Spinal cord (tissue), 4 donors: Measurements from ENCODE around the gene JMJD8. TPM values are rescaled to one million over a fixed set of nuclear protein-coding genes. Genes with fewer than 3 reads are reported as not detected.

ENCODE experiments used
- polyA plus RNA-seq, 2 donors: library from polyadenylated mRNA; unstranded; fragments of 120-200 nt; gene quantifications; one replicate each; pipeline ENCODE4 v1.2.1, GENCODE V29; 2013; ENCODE audit not compliant: insufficient read length in 2 of 2
- total RNA-seq, 2 donors: library from RNA; depleted of rRNA in 1 of 2; stranded (reverse); fragments of 120-200 nt in 1 of 2; fragments of >200 nt in 1 of 2; gene quantifications; one replicate each; pipeline versions ENCODE4 v1.2.3 to v1.2.4, GENCODE V29; 2013 to 2014

JMJD8 gene
- total and polyA plus RNA-seq, 4 donors = 24.3 to 71.9 (median 52.7) TPM

Other genes starting within 250 kb of the JMJD8 start
- 10 to 100 TPM in 1 of 2 donors, 1 to 10 TPM in 1; 9.6 to 19.5 TPM for gene CAPN15, start 156.6 kb downstream of the JMJD8 start, total RNA-seq
- 10 to 100 TPM; 36.4 to 43.2 TPM for gene CAPN15, start 156.6 kb downstream of the JMJD8 start, polyA plus RNA-seq
- gene PRR35, start 123.9 kb downstream of the JMJD8 start, total RNA-seq = under 1 TPM in 1 of 2 donors, not detected in 1; 0.06 TPM
- gene PRR35, start 123.9 kb downstream of the JMJD8 start, polyA plus RNA-seq = under 1 TPM in 1 of 2 donors, not detected in 1; 0.14 TPM
- gene NHLRC4, start 117.3 kb downstream of the JMJD8 start, total RNA-seq = 1 to 10 TPM in 1 of 2 donors, under 1 TPM in 1; 0.89 to 3.5 TPM
- gene NHLRC4, start 117.3 kb downstream of the JMJD8 start, polyA plus RNA-seq = 1 to 10 TPM in 1 of 2 donors, under 1 TPM in 1; 0.73 to 1.2 TPM
- 10 to 100 TPM; 19.1 to 38.1 TPM for gene PIGQ, start 114.4 kb downstream of the JMJD8 start, total RNA-seq
- 10 to 100 TPM; 69.4 to 85.7 TPM for gene PIGQ, start 114.4 kb downstream of the JMJD8 start, polyA plus RNA-seq
- gene RAB40C, start 94.3 kb downstream of the JMJD8 start, total RNA-seq = 10 to 100 TPM; 12.4 to 21.7 TPM
- gene RAB40C, start 94.3 kb downstream of the JMJD8 start, polyA plus RNA-seq = 10 to 100 TPM; 38.4 to 45.7 TPM
- under 1 TPM; 0.30 to 0.44 TPM for gene WFIKKN1, start 53.3 kb downstream of the JMJD8 start, total RNA-seq
- gene WFIKKN1, start 53.3 kb downstream of the JMJD8 start, polyA plus RNA-seq = 1 to 10 TPM; 1.1 to 1.4 TPM
- 10 to 100 TPM; 26.8 to 73.3 TPM for gene METTL26, start 48.0 kb downstream of the JMJD8 start, total RNA-seq
- 100 to 1,000 TPM; 119 to 124 TPM for gene METTL26, start 48.0 kb downstream of the JMJD8 start, polyA plus RNA-seq
- gene MCRIP2, start 42.5 kb downstream of the JMJD8 start, total RNA-seq = 10 to 100 TPM in 1 of 2 donors, 1 to 10 TPM in 1; 9.1 to 28.1 TPM
- gene MCRIP2, start 42.5 kb downstream of the JMJD8 start, polyA plus RNA-seq = 10 to 100 TPM; 34.8 to 38.7 TPM
- 10 to 100 TPM in 1 of 2 donors, 1 to 10 TPM in 1; 8.3 to 31.9 TPM for gene WDR90, start 35.0 kb downstream of the JMJD8 start, total RNA-seq
- 10 to 100 TPM; 46.6 to 63.1 TPM for gene WDR90, start 35.0 kb downstream of the JMJD8 start, polyA plus RNA-seq
- gene RHOT2, start 16.2 kb downstream of the JMJD8 start, total RNA-seq = 10 to 100 TPM; 20.7 to 41.1 TPM
- 100 to 1,000 TPM; 102 to 115 TPM for gene RHOT2, start 16.2 kb downstream of the JMJD8 start, polyA plus RNA-seq
- gene RHBDL1, start 8.7 kb downstream of the JMJD8 start, total RNA-seq = 1 to 10 TPM; 4.1 to 7.2 TPM
- gene RHBDL1, start 8.7 kb downstream of the JMJD8 start, polyA plus RNA-seq = 10 to 100 TPM; 15.5 to 19.1 TPM
- gene STUB1, start 3.9 kb downstream of the JMJD8 start, total RNA-seq = 100 to 1,000 TPM in 1 of 2 donors, 10 to 100 TPM in 1; 59.6 to 110 TPM
- gene STUB1, start 3.9 kb downstream of the JMJD8 start, polyA plus RNA-seq = 100 to 1,000 TPM; 170 to 177 TPM
- 1 to 10 TPM; 3.1 to 3.5 TPM for gene WDR24, start 6.1 kb upstream of the JMJD8 start, total RNA-seq
- 10 to 100 TPM; 14.6 to 19.5 TPM for gene WDR24, start 6.1 kb upstream of the JMJD8 start, polyA plus RNA-seq
- 10 to 100 TPM in 1 of 2 donors, 1 to 10 TPM in 1; 7.4 to 12.4 TPM for gene FBXL16, start 21.5 kb upstream of the JMJD8 start, total RNA-seq
- gene FBXL16, start 21.5 kb upstream of the JMJD8 start, polyA plus RNA-seq = 10 to 100 TPM; 74.4 to 76.0 TPM
- gene METRN, start 30.8 kb upstream of the JMJD8 start, total RNA-seq = 100 to 1,000 TPM in 1 of 2 donors, 10 to 100 TPM in 1; 75.5 to 238 TPM
- gene METRN, start 30.8 kb upstream of the JMJD8 start, polyA plus RNA-seq = 100 to 1,000 TPM; 399 to 402 TPM
- gene ANTKMT, start 36.8 kb upstream of the JMJD8 start, total RNA-seq = 10 to 100 TPM; 11.7 to 42.0 TPM
- gene ANTKMT, start 36.8 kb upstream of the JMJD8 start, polyA plus RNA-seq = 10 to 100 TPM; 59.4 to 62.8 TPM
- 1 to 10 TPM in 1 of 2 donors, under 1 TPM in 1; 0.59 to 7.5 TPM for gene CCDC78, start 42.1 kb upstream of the JMJD8 start, total RNA-seq
- gene CCDC78, start 42.1 kb upstream of the JMJD8 start, polyA plus RNA-seq = 10 to 100 TPM; 13.1 to 16.0 TPM
- 10 to 100 TPM in 1 of 2 donors, 1 to 10 TPM in 1; 7.4 to 15.0 TPM for gene HAGHL, start 42.8 kb upstream of the JMJD8 start, total RNA-seq
- gene HAGHL, start 42.8 kb upstream of the JMJD8 start, polyA plus RNA-seq = 10 to 100 TPM; 48.6 to 51.1 TPM
- 10 to 100 TPM; 29.9 to 47.9 TPM for gene CIAO3, start 56.7 kb upstream of the JMJD8 start, total RNA-seq
- 10 to 100 TPM; 35.1 to 41.5 TPM for gene CIAO3, start 56.7 kb upstream of the JMJD8 start, polyA plus RNA-seq
- under 1 TPM; 0.40 to 0.83 TPM for gene MSLN, start 76.4 kb upstream of the JMJD8 start, total RNA-seq
- under 1 TPM; 0.24 to 0.57 TPM for gene MSLN, start 76.4 kb upstream of the JMJD8 start, polyA plus RNA-seq
- 10 to 100 TPM in 1 of 2 donors, 1 to 10 TPM in 1; 9.3 to 14.2 TPM for gene RPUSD1, start 104.0 kb upstream of the JMJD8 start, total RNA-seq
- gene RPUSD1, start 104.0 kb upstream of the JMJD8 start, polyA plus RNA-seq = 10 to 100 TPM; 23.0 to 23.9 TPM
- gene CHTF18, start 104.3 kb upstream of the JMJD8 start, total RNA-seq = 10 to 100 TPM in 1 of 2 donors, 1 to 10 TPM in 1; 6.1 to 20.1 TPM
- gene CHTF18, start 104.3 kb upstream of the JMJD8 start, polyA plus RNA-seq = 10 to 100 TPM; 26.6 to 37.1 TPM
- gene GNG13, start 116.4 kb upstream of the JMJD8 start, total RNA-seq = under 1 TPM in 1 of 2 donors, not detected in 1; 0.30 TPM
- 1 to 10 TPM; 1.0 to 1.4 TPM for gene GNG13, start 116.4 kb upstream of the JMJD8 start, polyA plus RNA-seq